HL-60 (cell line): ENCODE results near the gene PCLO.

Experiments
- DNase-seq, 2 experiments: peaks; one replicate each; pipeline ENCODE4 v3.0.0-alpha.2; 2010 to 2020; ENCODE audit warnings: low read depth in 1 of 2, low spot score in 1 of 2
- H3K27ac ChIP-seq: fragments of 250-450 bp; sonication (Bioruptor Pico); replicated peaks from 2 replicates; pipeline ENCODE4 v1.5.1; 2020; ENCODE audit warnings: mild to moderate bottlenecking, moderate library complexity
- H3K27me3 ChIP-seq: fragments of 250-450 bp; sonication (Bioruptor Pico); 2 replicates; pipeline ENCODE4 v1.5.1; 2021; ENCODE audit warnings: mild to moderate bottlenecking, moderate library complexity; ENCODE audit not compliant: insufficient read depth, poor library complexity, severe bottlenecking
- H3K4me3 ChIP-seq: replicated peaks from 2 replicates; pipeline ENCODE4 v1.5.1; 2011; ENCODE audit warnings: mild to moderate bottlenecking, control low read depth, low read length; ENCODE audit not compliant: insufficient read depth
- GABPA ChIP-seq: IDR thresholded peaks from 2 replicates; pipeline ENCODE4 v1.6.1; 2012; ENCODE audit warnings: low read depth
- POLR2AphosphoS5 ChIP-seq: IDR thresholded peaks from 2 replicates; pipeline ENCODE4 v1.6.1; 2012; ENCODE audit warnings: low read depth
- SPI1 ChIP-seq: IDR thresholded peaks from 2 replicates; pipeline ENCODE4 v1.6.1; 2012; ENCODE audit warnings: low read depth, mild to moderate bottlenecking, borderline replicate concordance
- TF ChIP-seq, protein P1 (sequence below): IDR thresholded peaks from one replicate; pipeline ENCODE4 v1.5.1; 2011; ENCODE audit warnings: low read length, control low read depth, inconsistent platforms; ENCODE audit not compliant: insufficient read depth
- TF ChIP-seq, protein P2 (sequence below): IDR thresholded peaks from 2 replicates; pipeline ENCODE4 v1.6.1; 2012; ENCODE audit warnings: low read depth; ENCODE audit not compliant: insufficient replicate concordance

The PCLO gene

GRCh38 chr7:83109352-83109751 is 53.3 kb downstream of the PCLO start:
- H3K4me3 ChIP-seq, result no peak overlapping the region
- no peak overlapping the region for H3K27ac ChIP-seq
- TF ChIP-seq GABPA (no peak), SPI1 (no peak)
- TF ChIP-seq, protein P1, sequence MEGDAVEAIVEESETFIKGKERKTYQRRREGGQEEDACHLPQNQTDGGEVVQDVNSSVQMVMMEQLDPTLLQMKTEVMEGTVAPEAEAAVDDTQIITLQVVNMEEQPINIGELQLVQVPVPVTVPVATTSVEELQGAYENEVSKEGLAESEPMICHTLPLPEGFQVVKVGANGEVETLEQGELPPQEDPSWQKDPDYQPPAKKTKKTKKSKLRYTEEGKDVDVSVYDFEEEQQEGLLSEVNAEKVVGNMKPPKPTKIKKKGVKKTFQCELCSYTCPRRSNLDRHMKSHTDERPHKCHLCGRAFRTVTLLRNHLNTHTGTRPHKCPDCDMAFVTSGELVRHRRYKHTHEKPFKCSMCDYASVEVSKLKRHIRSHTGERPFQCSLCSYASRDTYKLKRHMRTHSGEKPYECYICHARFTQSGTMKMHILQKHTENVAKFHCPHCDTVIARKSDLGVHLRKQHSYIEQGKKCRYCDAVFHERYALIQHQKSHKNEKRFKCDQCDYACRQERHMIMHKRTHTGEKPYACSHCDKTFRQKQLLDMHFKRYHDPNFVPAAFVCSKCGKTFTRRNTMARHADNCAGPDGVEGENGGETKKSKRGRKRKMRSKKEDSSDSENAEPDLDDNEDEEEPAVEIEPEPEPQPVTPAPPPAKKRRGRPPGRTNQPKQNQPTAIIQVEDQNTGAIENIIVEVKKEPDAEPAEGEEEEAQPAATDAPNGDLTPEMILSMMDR, result no peak
- no peaks in the 10 kb centered on the region for H3K27me3 ChIP-seq
- DNase-seq, result no peak

DNA sequence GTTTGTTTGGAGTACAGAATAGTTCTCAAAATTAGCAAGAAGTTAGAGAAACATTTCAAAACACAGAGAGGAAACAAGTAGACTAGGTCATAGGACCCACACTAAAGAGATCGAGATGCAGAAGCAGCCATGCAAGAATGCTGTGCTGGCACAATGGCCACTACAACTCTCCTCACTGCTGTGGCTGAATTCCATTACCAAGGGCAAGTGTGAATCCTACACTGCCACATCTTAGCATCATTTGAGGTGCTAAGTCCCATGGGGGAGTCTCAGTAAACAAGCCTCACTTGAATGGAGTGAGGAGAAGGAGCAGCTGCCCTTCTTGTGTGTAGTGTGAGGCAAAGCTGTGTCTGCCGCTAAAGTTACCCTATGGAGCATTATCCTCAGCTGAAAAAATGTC is 56.7 kb downstream of the PCLO start:
- DNase-seq, result no peak
- Histone ChIP-seq H3K27me3 (no peaks in the 10 kb centered on the region), H3K27ac (no peak overlapping the region), H3K4me3 (no peak overlapping the region)
- TF ChIP-seq GABPA, result no peak

GRCh38 chr7:83105063-83105462 is 57.6 kb downstream of the PCLO start:
- TF ChIP-seq SPI1 (no peak), GABPA (no peak), POLR2AphosphoS5 (no peak)
- TF ChIP-seq, protein P2, sequence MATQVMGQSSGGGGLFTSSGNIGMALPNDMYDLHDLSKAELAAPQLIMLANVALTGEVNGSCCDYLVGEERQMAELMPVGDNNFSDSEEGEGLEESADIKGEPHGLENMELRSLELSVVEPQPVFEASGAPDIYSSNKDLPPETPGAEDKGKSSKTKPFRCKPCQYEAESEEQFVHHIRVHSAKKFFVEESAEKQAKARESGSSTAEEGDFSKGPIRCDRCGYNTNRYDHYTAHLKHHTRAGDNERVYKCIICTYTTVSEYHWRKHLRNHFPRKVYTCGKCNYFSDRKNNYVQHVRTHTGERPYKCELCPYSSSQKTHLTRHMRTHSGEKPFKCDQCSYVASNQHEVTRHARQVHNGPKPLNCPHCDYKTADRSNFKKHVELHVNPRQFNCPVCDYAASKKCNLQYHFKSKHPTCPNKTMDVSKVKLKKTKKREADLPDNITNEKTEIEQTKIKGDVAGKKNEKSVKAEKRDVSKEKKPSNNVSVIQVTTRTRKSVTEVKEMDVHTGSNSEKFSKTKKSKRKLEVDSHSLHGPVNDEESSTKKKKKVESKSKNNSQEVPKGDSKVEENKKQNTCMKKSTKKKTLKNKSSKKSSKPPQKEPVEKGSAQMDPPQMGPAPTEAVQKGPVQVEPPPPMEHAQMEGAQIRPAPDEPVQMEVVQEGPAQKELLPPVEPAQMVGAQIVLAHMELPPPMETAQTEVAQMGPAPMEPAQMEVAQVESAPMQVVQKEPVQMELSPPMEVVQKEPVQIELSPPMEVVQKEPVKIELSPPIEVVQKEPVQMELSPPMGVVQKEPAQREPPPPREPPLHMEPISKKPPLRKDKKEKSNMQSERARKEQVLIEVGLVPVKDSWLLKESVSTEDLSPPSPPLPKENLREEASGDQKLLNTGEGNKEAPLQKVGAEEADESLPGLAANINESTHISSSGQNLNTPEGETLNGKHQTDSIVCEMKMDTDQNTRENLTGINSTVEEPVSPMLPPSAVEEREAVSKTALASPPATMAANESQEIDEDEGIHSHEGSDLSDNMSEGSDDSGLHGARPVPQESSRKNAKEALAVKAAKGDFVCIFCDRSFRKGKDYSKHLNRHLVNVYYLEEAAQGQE, result no peak
- TF ChIP-seq, protein P1, result no peak
- no peak overlapping the region for H3K27ac ChIP-seq
- DNase-seq, result no peak
- H3K27me3 ChIP-seq, result no peaks in the 10 kb centered on the region
- H3K4me3 ChIP-seq, result no peak overlapping the region

DNA sequence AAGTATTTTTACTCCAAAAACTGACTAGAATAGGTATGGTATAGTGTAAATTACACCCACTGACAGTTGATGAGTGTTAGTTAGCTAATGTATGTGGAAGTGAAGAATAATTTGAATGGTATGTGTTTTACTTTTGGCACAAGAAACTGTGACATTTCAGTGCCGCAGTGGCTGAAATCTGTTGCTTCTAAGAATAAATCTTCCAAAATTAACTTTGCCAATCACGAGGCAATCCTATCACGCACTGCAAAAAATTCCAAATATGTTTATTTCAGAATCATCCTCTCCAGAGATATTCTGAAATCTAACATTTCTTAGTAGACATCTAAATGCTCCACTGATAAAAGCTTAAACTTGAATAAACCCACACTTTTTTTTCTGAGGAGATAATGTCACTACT is 61.2 kb downstream of the PCLO start:
- DNase-seq, result no peak
- Histone ChIP-seq H3K4me3 (no peak overlapping the region), H3K27ac (no peak overlapping the region), H3K27me3 (no peaks in the 10 kb centered on the region)
- TF ChIP-seq POLR2AphosphoS5 (no peak), GABPA (no peak), SPI1 (no peak)
- TF ChIP-seq, protein P1, result no peak
- TF ChIP-seq, protein P2, result no peak
